GM23248 (cell line): ENCODE measurements around the gene NOX1.

Source experiments
- EZH2 ChIP-seq: fragments of 200-600 bp; sonication (generic); IDR thresholded peaks from 2 replicates; pipeline ENCODE4 v1.6.1; 2018; ENCODE audit warnings: antibody characterized with exemption, mild to moderate bottlenecking; ENCODE audit not compliant: insufficient read depth, poor library complexity, severe bottlenecking
- EZH2phosphoT487 ChIP-seq: fragments of 200-600 bp; sonication (generic); IDR thresholded peaks from 2 replicates; pipeline ENCODE4 v1.6.1; 2018; ENCODE audit warnings: antibody characterized with exemption, moderate library complexity, mild to moderate bottlenecking, low read depth; ENCODE audit not compliant: insufficient read depth

- TF ChIP-seq EZH2phosphoT487 (no peak), EZH2 (no peak)
Observed at GRCh38 chrX:100871594-100872560, 2.3 kb downstream of the NOX1 start.
